Middle frontal gyrus (tissue), 1 donor: Measurements from ENCODE around the gene ECI1.
A peak's percentile ranks its signal among the peaks of the same experiment; 100 is the strongest.

Experiments
- DNase-seq: peaks from one replicate; pipeline ENCODE4 v3.0.0-alpha.2; 2015; ENCODE audit warnings: low spot score; ENCODE audit errors: extremely low spot score

ECI1 gene

DNA sequence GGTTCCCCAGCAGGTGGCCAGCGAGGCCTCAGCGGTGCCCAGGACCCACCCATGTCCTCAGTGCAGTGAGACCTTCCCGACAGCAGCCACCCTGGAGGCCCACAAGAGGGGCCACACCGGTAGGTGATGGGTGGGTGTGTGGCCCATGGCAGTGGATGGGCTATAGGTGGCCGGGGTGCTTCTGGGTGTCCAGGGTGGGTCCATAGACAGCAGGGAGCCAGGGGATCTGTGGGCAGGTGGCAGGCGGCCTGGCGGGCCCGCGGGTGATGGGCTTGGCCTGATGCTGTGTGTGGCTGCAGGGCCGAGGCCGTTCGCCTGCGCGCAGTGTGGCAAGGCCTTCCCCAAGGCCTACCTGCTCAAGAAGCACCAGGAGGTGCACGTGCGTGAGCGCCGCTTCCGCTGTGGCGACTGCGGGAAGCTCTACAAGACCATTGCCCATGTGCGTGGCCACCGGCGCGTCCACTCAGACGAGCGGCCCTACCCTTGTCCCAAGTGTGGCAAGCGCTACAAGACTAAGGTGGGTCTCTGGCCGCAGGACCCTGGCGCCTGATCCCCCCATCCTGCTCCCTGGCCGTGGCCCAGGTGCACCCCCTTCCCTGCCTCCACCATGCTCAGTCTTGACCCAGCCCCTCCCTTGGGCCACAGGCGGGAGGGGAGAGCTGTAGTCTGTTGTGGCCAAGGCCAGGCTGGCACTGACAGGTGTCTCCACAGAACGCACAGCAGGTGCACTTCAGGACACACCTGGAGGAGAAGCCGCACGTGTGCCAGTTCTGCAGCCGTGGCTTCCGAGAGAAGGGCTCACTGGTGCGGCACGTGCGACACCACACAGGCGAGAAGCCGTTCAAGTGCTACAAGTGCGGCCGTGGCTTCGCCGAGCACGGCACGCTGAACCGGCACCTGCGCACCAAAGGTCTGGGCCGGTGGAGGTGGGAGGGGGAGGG is 17.2 kb downstream of the ECI1 start:
- no peak for DNase-seq

- DNase-seq, result no peak
Observed at GRCh38 chr16:2233046-2233775, 18.2 kb downstream of the ECI1 start.

DNA sequence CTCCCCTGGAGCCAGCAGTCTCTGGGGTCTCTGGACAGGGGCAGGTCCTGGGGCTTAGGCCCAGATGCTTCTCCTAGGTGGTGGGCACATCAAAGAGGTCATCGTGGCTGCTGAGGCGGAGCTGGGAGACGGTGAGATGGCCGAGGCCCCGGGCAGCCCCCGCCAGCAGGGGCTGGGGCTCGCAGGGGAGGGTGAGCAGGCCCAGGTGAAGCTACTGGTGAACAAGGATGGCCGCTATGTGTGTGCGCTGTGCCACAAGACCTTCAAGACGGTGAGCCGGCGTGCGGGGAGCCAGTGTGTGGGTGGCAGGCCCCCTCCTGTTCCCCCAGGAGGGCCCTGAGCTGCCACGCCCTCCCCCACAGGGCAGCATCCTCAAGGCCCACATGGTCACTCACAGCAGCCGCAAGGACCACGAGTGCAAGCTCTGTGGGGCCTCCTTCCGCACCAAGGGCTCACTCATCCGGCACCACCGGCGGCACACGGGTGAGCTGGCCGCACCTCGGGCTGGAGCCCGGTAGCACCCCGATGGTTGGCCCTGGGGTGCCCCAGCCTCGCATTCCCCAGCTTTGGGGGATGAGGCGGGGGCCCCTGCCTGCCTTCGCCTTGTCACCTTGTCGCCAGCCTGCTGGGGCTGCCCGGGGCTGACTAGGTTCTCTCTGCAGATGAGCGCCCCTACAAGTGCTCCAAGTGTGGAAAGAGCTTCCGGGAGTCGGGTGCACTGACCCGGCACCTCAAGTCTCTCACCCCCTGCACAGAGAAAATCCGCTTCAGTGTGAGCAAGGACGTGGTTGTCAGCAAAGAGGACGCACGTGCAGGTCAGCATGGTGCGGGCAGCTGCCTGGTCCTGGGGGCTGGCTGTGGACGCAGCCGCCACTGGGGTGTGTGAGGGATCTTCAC is 19.0 kb downstream of the ECI1 start:
- no peak for DNase-seq

DNA sequence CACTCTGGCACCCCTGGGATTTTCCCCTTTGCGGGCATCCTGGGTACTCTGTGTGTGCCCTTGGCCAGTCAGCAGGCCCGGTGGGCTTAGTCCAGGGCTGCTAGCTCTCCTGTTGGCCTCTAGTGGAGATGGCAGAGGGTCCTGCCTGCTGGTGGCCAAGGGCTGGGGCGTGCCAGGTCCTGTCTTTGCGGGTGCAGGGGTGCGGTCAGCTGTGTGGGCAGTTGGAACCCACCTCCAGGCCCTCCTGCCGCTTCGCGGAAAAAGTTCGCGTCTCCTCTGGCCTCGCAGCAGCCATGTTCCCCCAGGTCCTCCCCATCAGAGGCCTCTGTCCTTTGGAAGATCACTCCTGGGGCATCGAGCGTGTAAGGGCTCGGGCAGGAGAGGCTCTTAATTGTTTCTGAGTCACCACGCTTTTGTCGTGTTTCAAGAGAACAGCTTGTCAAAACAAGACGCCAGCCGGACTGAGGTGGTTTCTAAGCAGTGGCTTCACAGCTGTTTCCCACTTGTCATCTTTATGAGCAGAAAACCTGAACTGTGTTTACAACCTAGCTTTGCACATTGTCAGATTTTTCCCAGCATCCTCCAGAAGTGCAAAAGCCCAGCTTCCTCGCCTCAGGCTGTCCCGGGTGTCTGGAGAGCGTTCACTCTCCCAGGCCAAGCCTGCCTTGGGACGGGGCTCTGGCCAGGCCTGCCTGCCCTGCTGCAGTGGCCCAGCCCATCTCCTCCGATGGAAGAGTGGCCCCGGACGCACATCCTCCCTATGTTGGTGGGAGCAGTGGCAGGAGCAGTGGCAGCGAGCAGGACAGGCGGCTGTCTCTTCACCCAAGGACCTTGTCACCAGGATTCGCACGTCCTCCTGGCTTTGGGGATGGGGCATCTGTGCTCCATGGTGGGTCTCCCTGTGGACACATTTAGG is 20.1 kb downstream of the ECI1 start:
- no peak for DNase-seq

DNA sequence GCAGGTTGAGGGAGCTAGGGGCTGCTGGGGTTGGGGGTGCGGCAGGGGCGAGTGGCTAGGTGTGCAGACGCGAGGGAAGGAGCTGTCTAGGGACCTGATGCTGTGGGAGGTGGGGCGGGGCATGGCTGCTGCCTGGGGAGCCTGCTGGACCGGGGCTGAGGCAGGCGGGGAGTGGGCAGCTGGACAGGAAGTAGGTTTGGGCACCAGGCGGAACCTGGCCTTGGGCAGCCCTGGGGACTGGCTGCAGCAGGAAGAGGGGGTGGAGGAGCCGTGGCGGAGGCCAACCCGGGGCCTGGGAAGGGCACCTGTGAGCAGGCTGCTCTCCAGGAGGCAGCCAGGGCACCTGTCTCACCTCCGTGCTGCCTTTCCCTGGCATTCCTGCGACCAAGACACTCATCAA is 21.0 kb downstream of the ECI1 start:
- no peak for DNase-seq

DNA sequence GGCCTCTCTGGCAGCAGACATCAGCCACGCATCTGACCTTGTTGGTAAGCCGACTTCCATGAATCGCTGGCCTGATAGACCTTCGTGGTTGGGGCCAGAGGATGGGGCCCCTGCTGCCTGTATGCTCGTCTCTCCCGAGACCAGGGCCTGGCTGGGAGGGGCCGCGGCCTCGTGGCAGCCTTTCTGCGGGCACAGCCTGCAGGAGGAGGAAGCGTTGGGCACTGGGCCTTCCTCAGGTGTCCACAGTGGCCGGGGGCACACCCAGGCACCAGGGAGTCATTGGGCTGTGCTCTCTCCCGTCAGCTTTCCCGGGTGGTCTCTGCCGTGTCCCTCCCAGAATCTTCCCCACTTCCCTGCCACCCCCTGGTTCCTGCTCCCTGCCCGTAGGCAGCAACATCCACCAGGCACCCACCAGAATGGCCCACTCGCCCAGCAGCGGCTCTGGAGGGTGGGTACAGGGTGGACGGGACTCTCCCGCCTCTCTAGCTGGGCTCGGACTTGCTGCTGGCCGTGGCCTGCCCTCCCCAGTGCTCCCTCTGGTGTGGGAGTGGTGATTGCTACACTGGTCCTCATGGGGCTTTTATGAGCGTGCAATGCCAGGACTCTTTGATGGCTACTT is 21.6 kb downstream of the ECI1 start:
- DNase-seq, result no peak

DNA sequence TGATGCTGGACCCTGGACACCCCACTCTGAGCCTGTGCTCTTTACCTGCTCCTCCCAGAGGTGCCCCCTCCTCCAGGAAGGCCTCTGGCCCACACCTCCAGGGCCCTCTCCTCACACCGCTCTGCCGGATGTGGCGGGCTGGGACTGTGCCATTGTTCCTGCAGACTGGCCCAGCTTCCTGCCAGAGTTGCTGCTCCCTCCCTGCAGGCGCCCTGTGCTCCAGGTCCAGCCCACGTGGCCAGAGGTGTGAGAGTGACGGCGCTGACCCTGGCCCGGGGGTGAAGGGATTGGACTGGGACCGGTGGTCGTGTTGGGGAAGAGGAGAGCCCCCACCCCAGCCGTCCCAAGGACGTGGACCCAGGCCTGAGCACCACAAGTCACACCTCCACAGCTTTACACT is 22.3 kb downstream of the ECI1 start:
- no peak for DNase-seq

DNA sequence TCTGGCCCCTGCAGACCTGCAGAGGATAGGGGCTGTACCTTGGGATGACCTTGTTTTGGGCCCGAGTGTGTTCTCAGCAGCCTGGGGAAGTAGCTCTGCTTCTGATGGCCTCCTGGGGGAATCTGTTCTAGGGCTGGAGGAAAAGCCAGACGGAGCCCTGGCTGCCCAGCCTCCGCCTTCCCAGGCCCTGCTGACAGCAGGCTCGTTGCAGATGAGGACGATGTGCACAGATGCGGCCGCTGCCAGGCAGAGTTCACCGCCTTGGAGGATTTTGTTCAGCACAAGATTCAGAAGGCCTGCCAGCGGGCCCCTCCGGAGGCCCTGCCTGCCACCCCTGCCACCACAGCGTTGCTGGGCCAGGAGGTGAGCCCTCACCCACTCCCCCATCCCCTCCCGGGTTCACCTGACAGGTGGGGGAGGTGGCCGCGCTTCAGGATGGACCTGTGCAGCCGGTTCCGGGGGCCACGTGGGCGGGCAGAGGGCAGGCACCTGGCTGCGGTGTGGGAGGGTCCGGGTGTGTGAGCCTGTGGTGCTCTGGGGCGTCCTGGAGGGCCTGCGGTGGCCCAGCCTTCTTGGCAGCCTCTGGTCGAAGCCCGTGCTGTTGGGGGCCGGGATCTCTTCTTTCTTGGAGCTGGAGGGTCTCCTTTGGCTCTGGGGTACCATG is 23.1 kb downstream of the ECI1 start:
- DNase-seq, result no peak

DNA sequence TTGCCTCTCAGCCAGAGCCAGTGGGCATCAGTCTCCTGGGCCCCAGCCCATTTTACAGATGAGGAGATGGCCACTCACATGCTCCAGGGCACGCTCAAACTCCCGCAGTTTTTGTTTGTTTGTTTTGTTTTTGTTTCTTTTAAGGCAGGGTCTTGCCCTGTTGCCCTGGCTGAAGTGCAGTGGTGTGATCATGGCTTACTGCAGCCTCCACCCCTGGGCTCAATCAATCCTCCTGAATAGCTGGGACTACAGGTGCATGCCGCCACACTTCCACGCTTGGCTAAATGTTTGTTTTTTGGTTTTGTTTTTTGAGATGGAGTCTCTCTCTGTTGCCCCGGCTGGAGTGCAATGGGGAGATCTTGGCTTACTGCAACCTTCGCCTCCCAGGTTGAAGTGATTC is 24.5 kb downstream of the ECI1 start:
- DNase-seq, result no peak

GRCh38 chr16:2226245-2226793 is 25.1 kb downstream of the ECI1 start:
- DNase-seq, result no peak

GRCh38 chr16:2223942-2224486 is 27.4 kb downstream of the ECI1 start:
- DNase-seq, result no peak

GRCh38 chr16:2223221-2223941 is 28.0 kb downstream of the ECI1 start, which contains the start of gene E4F1:
Gene E4F1 (plus strand): TSS chr16:2223591. CDS start chr16:2223614, 23 bp downstream.
- DNase-seq, result peak; percentile 94

- no peak for DNase-seq
Observed at GRCh38 chr16:2216330-2216729, 35.1 kb downstream of the ECI1 start.

GRCh38 chr16:2214719-2214968 is 36.7 kb downstream of the ECI1 start, which contains the start of gene PGP:
Gene PGP (minus strand): TSS chr16:2214840. CDS start chr16:2214777, 63 bp downstream.
- peak; percentile 97 for DNase-seq

DNA sequence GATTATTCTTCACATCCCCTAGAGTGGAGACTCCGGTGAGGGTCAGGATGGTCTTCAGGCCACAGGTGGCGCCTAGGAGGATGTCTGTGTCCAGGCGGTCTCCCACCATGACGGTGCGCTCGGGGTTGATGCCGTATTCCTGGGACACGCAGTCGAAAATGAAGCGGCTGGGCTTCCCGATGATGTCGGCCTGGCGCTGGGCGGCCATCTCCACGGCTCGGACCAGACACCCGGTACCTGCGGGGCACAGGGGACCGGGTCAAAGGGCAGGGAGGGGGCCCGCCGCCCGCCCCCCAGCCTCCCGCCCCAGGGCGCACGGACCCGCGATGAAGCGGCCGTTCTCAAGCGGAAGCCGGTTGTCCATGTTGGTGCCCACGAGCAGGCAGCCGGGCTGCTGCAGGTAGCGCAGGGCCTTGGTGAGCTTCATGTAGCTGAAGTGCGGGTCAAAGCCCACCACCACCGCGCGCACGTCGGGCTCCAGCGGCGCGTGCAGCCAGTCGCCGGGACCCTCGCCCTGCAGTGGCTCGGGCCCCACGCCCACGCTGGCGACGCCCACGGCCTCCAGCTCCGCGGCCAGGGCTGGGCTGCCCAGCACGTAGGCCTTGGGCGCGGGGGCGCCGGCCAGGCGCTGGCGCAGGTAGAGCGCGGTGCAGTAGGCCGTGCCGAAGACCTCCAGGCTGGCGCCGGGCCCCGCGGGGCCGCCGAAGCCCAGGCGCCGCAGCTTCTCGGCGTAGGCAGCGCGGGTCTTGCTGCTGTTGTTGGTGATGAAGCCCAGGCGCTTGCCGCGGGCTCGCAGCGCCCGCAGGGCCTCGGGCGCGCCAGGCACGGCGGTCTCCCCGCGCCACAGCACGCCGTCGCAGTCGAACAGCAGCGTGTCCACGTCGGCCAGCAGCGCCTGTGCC is 37.3 kb downstream of the ECI1 start:
- no peak for DNase-seq

DNA sequence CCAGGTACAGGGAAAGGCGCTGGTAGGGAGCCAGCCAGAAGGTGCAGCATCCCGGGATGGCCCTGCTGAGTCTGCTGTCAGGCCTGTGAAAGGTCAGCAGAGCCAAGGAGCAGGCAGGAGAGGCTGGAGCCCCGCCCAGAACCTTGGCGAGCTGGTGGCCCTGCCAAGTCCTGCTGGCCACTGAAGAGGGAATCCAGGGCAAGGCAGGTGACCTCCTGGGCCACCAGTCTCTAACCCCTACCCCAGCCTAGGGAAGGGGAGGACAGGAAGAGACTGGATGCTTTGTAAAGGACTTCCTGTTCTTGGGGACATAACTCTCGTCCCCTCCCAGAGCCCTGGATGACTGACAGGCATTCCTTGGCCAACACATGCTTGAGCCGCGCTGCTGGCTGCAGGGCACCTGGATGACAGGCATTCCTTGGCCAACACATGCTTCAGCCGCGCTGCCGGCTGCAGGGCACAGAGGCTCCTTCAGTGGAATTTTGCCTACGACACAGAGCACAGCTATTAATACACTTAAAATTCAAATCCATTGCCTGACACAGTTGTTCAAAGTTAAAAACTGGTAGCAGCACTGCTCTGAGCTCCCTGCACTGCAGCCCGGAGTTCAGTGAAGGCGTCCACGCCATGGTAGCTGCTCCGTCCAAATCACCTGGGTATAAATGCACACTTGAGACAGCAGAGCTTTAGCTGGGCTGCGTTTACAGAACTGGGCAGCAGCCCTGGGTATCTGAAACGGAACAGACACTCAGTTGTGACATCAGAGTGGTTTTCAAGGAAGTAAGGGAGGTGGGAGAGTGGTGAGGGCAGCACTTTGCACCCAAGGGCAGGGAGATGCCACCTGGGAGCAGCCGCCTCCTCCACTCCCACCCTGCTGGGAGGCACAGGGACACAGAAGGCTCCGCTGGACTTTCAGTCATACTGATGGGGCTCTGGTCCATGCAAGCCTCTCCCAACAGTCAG is 38.7 kb downstream of the ECI1 start:
- DNase-seq, result no peak
